ENCODE data around the gene PATL1.

- no peak for TF ChIP-seq CTCF (IDR thresholded peaks at IDR 0.05)
- no peak for TF ChIP-seq POLR2A (IDR thresholded peaks at IDR 0.05)
Measured at GRCh38 chr11:59698506-59698905, 29.7 kb upstream of the PATL1 start.
